OCI-LY1 (cell line): ENCODE results near the gene SKAP1.
A peak's percentile ranks its signal among the peaks of the same experiment; 100 is the strongest.

Experiments
- CTCF ChIP-seq: fragments of 200-600 bp; sonication (generic), shearing (Covaris generic); IDR thresholded peaks from 2 replicates; pipeline ENCODE4 v1.5.1; 2017; ENCODE audit warnings: mild to moderate bottlenecking, antibody characterized with exemption, low read length, moderate library complexity, mixed read lengths
- EZH2 ChIP-seq: fragments of 200-600 bp; sonication (generic), shearing (Covaris generic); IDR thresholded peaks from 2 replicates; pipeline ENCODE4 v1.8.0; 2017; ENCODE audit warnings: borderline replicate concordance, mixed run types, mild to moderate bottlenecking, antibody characterized with exemption, low read length, moderate library complexity, mixed read lengths

DNA sequence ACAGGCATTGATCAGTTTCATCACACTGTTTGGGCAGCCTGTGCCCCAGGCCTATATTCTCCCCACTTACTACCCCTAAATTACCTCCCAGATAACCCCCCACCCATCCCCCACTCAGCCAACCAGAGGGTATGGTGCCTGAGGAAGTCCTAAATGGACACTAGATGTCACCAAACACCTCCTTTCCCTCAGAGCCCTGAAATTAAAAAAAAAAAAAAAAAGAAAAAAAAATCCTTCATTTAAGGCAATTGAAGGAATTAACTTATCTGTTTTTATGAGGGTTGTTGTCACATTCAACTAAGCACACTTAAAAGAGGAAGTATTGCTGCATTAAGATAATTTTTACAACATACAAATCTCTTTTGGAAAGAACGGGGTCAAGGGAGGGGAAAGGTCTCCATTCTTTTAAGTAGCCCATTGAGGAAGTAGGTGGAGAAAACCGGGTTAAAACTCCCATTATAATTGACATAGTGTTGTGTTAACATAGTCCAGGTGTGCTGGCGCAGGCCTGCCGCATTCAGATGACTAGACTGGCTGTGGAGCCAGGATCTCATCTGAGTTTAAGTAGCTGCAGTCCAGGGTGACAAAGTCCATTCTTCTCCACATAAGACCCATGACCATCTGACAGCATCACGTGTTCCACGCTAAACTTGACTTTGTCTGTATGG, 276.2 kb downstream of the SKAP1 start:
- TF ChIP-seq CTCF (peak; percentile 45), EZH2 (no peak)
